HFF-Myc (cell line): ENCODE results near the gene CAMTA1.

ENCODE experiments used
- DNase-seq: peaks from one replicate; pipeline ENCODE4 v3.0.0-alpha.2; 2011; ENCODE audit warnings: low read depth; ENCODE audit errors: extremely low read depth
- H3K4me3 ChIP-seq: replicated peaks from 2 replicates; pipeline ENCODE4 v1.5.1; 2011; ENCODE audit warnings: low read depth, mild to moderate bottlenecking, control low read depth, low read length
- TF ChIP-seq, protein P1 (sequence below): IDR thresholded peaks from 2 replicates; pipeline ENCODE4 v1.5.1; 2012; ENCODE audit warnings: mild to moderate bottlenecking, low read depth, low read length, control low read depth; ENCODE audit errors: missing control alignments

Gene CAMTA1

DNA sequence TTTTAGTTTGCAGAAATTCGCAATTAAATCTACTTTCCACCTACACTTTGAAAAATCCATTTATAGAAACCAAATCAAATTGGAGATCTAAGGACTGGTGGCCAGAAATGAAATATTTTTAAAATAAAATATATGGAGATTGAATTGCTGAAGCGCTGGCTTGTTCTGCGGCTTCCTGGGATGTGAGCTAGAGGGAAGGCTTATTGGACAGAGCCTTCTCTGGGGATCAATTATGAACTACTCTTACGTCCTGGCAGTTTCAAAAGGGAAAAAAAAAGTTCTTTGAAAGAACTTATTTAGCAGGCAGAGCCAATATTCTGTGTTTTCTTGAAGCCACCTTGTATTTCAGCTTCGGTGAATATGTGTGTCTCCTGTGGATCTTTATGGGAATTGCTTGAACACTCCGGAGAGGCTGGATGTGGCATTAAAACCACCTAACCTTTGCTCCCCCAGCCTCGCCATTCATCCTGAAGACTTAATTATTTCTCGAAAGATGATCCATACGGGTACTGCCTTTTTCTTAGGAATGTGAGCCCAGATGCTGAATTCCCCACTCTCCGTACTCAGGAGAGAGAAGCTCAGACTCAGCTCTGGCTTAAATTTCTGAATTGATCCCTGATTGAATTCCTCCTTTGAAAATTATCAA lies 506.9 kb downstream of the CAMTA1 start:
- no peak overlapping the region for H3K4me3 ChIP-seq
- no peak for DNase-seq
- TF ChIP-seq, protein P1, sequence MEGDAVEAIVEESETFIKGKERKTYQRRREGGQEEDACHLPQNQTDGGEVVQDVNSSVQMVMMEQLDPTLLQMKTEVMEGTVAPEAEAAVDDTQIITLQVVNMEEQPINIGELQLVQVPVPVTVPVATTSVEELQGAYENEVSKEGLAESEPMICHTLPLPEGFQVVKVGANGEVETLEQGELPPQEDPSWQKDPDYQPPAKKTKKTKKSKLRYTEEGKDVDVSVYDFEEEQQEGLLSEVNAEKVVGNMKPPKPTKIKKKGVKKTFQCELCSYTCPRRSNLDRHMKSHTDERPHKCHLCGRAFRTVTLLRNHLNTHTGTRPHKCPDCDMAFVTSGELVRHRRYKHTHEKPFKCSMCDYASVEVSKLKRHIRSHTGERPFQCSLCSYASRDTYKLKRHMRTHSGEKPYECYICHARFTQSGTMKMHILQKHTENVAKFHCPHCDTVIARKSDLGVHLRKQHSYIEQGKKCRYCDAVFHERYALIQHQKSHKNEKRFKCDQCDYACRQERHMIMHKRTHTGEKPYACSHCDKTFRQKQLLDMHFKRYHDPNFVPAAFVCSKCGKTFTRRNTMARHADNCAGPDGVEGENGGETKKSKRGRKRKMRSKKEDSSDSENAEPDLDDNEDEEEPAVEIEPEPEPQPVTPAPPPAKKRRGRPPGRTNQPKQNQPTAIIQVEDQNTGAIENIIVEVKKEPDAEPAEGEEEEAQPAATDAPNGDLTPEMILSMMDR = no peak

DNA sequence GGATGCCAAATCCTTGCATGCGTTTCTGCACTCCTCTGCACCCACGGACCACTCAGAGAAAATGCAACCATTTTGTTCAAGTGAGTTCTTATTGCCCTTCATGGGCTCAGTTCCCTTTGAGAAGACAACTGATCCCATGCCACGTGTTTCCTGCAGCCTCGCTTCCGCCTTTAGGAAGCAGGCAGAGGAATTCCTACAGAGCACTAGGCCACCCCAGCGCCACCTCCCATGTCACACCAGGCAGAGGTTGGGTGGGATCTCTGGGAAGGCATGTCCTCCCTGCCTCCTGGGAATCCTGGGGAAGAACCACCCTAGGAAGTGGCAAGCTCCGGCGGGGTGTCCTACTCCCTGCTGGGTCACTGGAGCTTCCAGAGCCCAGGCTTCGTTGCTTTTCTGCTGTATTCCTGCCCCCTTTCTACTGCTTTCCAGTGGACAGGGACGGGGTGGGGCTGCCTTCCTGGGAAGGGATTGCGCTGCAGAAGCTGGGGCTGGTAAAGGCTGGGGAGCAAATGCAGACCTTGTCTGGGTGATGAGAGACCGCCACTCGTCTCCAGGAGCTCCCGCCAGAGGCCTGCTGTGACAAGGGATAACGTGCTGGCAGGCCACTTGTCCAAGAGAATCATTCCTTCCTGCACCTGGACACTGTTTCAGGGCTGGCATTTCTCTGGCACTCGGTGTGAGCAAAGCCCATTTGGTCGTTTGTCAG lies 507.6 kb downstream of the CAMTA1 start:
- H3K4me3 ChIP-seq = no peak overlapping the region
- no peak for DNase-seq
- TF ChIP-seq, protein P1 = no peak

DNA sequence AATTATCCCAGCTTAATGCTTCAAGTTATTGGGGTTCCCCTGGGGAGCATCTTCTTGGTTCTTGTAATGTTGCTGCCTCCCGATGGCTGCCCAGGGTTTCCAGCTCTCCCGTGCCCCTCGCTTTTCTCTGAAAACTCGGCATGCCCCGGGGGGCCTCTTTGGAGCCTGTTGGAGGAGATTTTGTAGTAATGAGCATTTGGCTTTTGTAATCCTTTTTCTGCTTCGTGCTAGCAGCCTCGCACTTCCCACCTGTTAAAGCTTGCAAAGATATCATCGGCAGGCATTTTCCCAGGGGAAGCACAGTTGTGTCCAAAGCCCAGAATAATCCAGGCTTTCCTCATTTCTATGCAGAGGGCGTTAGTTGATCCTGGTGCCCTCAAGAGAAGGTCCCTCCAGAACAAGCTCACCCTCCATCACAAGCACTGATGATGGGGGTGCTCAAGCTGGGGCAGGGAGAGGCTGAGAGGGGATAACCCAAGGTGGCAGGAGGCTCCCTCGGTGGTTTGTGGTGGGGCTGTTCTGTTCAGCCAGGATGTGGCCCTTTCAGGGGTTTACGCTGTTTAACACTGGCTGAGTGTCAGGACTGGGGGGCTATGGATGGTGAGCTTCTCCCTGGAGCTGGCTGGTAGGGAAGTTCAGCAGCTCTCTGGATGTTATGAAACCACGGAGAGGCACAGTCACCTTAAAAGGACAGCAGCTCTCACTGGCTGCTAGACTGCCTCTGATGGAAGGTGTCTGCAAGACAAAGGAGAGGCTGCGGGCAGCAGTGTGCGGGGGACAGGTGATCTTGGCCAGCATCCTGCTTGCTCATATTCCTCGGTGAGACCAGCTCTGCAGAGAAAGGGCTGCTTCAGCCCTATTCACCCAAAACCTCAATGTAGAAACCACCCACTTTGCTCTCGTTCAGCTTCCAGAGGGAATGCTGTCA lies 508.7 kb downstream of the CAMTA1 start:
- TF ChIP-seq, protein P1 = no peak
- no peak for DNase-seq
- no peak overlapping the region for H3K4me3 ChIP-seq

DNA sequence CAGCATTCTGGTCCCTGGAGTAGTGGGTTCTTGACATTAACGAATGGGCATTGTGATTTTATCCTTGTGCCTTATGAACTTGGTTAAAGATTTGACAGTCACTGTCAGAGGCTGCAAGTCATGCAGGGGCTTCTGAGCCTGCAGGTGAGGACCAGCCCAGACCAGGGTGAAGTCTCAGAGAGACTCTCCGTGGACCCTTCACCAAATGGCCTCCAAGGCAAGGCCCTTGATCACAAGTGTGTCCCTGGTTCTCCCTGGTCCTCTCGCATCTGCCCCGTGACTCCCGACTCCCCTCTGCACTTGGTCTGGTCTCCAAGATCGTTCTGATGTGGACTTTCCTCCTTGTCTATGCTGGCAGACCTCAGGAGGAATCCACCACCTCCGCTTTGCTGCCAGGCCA lies 509.4 kb downstream of the CAMTA1 start:
- no peak overlapping the region for H3K4me3 ChIP-seq
- TF ChIP-seq, protein P1 = no peak
- DNase-seq = no peak

DNA sequence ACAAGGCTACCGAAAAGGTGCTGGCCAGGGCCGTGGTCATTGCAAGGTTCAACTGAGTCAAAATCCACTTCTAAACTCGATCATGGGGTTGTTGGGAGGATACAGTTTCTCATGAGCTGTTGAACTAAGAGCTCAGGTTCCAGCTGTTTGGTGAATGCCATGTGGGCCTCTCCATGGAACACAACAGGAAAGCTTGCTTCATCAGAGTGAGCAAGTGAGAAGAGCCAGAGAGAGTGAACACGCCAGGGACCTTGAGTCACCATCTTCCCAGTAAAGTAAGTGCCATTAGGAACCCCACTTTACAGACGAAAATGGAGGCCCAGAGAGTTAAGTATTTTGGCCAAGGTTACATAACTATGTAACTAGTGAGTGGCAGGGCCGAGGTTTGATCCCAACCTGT lies 510.7 kb downstream of the CAMTA1 start:
- TF ChIP-seq, protein P1 = no peak
- no peak overlapping the region for H3K4me3 ChIP-seq
- no peak for DNase-seq

DNA sequence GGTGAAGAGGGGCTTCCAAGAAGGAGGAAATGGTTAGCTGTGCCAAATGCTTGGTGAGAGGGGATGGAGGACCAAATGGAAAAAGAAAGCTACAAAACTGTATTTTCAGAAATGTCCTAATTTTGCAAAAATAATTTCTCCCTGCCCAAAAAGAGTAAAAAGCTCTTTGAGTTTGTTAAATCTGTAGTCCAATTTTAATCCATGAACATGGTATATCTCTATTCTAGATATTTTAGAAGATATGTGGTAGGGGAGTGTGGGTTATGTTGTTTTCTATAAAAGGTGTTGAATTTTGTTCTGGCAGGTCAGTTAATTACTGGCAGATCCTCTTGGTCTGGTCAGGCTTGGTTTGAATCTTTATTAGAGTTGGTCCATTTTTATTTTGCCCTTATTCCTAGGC lies 511.7 kb downstream of the CAMTA1 start:
- no peak overlapping the region for H3K4me3 ChIP-seq
- no peak for DNase-seq
- TF ChIP-seq, protein P1 = no peak
